GM03348 (cell line): ENCODE measurements around the gene MYO15B.
A peak's percentile ranks its signal among the peaks of the same experiment; 100 is the strongest.

Experiments used
- DNase-seq: peaks from one replicate; pipeline ENCODE4 v3.0.0; 2012; ENCODE audit warnings: low spot score

The MYO15B gene

GRCh38 chr17:75665981-75666380 lies 78.4 kb downstream of the MYO15B start:
- no peak for DNase-seq

GRCh38 chr17:75666959-75667790 lies 79.6 kb downstream of the MYO15B start, which contains the start of the genes RECQL5 and SAP30BP:
TSS of gene RECQL5 (minus strand) at chr17:75667154. CDS start at chr17:75666557, 597 bp downstream.
TSS of gene SAP30BP (plus strand) at chr17:75667338. CDS start at chr17:75667373, 35 bp downstream.
- DNase-seq, result peak; percentile 97

- DNase-seq, result no peak
Measured at GRCh38 chr17:75667825-75668224, 80.2 kb downstream of the MYO15B start.

- DNase-seq, result no peak
Measured at GRCh38 chr17:75668489-75668888, 80.9 kb downstream of the MYO15B start.

- no peak for DNase-seq
Measured at GRCh38 chr17:75670868-75671267, 83.3 kb downstream of the MYO15B start.

- DNase-seq, result no peak
Measured at GRCh38 chr17:75672011-75672410, 84.4 kb downstream of the MYO15B start.

- DNase-seq, result no peak
Measured at GRCh38 chr17:75673487-75673886, 85.9 kb downstream of the MYO15B start.
